HG03432 (cell line): ENCODE measurements around the gene USP2.

ENCODE experiments used
- ATAC-seq: cut with Tn5 transposase; IDR thresholded peaks from one replicate; pipeline ENCODE4 v1.9.1; 2021; ENCODE audit warnings: mild to moderate bottlenecking, moderate library complexity; ENCODE audit not compliant: unreplicated experiment

Gene USP2

GRCh38 chr11:119381181-119381988 is at the start of gene USP2:
Gene USP2, minus strand, starts transcription at chr11:119381690. Its CDS starts 8,210 bp downstream, at chr11:119373480.
- ATAC-seq = peak; percentile 99

- no peak for ATAC-seq
These were observed 45.8 kb upstream of the USP2 start for GRCh38 chr11:119427279-119427678.

- ATAC-seq = no peak
These were observed 44.7 kb upstream of the USP2 start for GRCh38 chr11:119426142-119426541.

GRCh38 chr11:119424775-119425174 is 43.3 kb upstream of the USP2 start:
- no peak for ATAC-seq

GRCh38 chr11:119424276-119424675 is 42.8 kb upstream of the USP2 start:
- ATAC-seq = no peak

GRCh38 chr11:119423509-119424254 is 42.2 kb upstream of the USP2 start:
- ATAC-seq = no peak

- no peak for ATAC-seq
These were observed 41.5 kb upstream of the USP2 start, which contains the start of gene THY1 for GRCh38 chr11:119422809-119423508. Gene THY1, minus strand, starts transcription at chr11:119423172. Its CDS starts 2,267 bp downstream, at chr11:119420905.

GRCh38 chr11:119421941-119422808 is 40.7 kb upstream of the USP2 start:
- ATAC-seq = no peak

- ATAC-seq = no peak
These were observed 39.9 kb upstream of the USP2 start for GRCh38 chr11:119421351-119421750.

GRCh38 chr11:119420631-119421030 is 39.1 kb upstream of the USP2 start:
- ATAC-seq = no peak

GRCh38 chr11:119419834-119420492 is 38.5 kb upstream of the USP2 start:
- ATAC-seq = no peak

- ATAC-seq = no peak
These were observed 37.8 kb upstream of the USP2 start for GRCh38 chr11:119419246-119419645.

- no peak for ATAC-seq
These were observed 37.3 kb upstream of the USP2 start for GRCh38 chr11:119418759-119419158.

- ATAC-seq = no peak
These were observed 36.4 kb upstream of the USP2 start for GRCh38 chr11:119417726-119418540.

- ATAC-seq = no peak
These were observed 35.4 kb upstream of the USP2 start for GRCh38 chr11:119416606-119417580.

GRCh38 chr11:119415966-119416365 is 34.5 kb upstream of the USP2 start:
- no peak for ATAC-seq

GRCh38 chr11:119415517-119415916 is 34.0 kb upstream of the USP2 start:
- ATAC-seq = no peak

- ATAC-seq = no peak
These were observed 33.2 kb upstream of the USP2 start for GRCh38 chr11:119414734-119415133.
